K562 (cell line): Measurements from ENCODE around the gene INCA1. TPM values are rescaled to one million over a fixed set of nuclear protein-coding genes. Genes with fewer than 3 reads are reported as not detected.

Source experiments
- DLX4 ChIP-seq: fragments of 250-450 bp; sonication (Bioruptor Pico); IDR thresholded peaks from 2 replicates; pipeline ENCODE4 v1.6.1; 2021; ENCODE audit warnings: mild to moderate bottlenecking
- GATAD2A ChIP-seq: fragments of 450-650 bp; IDR thresholded peaks from 2 replicates; pipeline ENCODE4 v1.6.1; 2017
- MCM2 ChIP-seq: fragments of 450-650 bp; IDR thresholded peaks from 2 replicates; pipeline ENCODE4 v1.6.1; 2017; ENCODE audit warnings: low read depth, mild to moderate bottlenecking
- MECOM ChIP-seq: fragments of 250-450 bp; sonication (Bioruptor Pico); IDR thresholded peaks from 2 replicates; pipeline ENCODE4 v1.8.0; 2022; ENCODE audit warnings: inconsistent platforms
- MXI1 ChIP-seq: IDR thresholded peaks from 2 replicates; pipeline ENCODE4 v1.6.1; 2011; ENCODE audit warnings: low read depth, mild to moderate bottlenecking, improper control_type of control experiment, low read length
- NFXL1 ChIP-seq: fragments of 450-650 bp; formaldehyde crosslinking; IDR thresholded peaks from 2 replicates; pipeline ENCODE4 v1.4.0; 2021; ENCODE audit warnings: mild to moderate bottlenecking
- PYGO2 ChIP-seq: fragments of 450-650 bp; IDR thresholded peaks from 2 replicates; pipeline ENCODE4 v1.6.1; 2016; ENCODE audit warnings: mild to moderate bottlenecking, missing genetic modification characterization, moderate library complexity, missing compliant biosample characterization
- RREB1 ChIP-seq: fragments of 250-450 bp; sonication (Bioruptor Pico); IDR thresholded peaks from 2 replicates; pipeline ENCODE4 v1.4.0; 2020
- TFAM ChIP-seq: fragments of 250-450 bp; sonication (Bioruptor Pico); conservative IDR thresholded peaks from 2 replicates; pipeline ENCODE4 v1.5.0; 2021; ENCODE audit warnings: mild to moderate bottlenecking, moderate library complexity
- THRAP3 ChIP-seq: fragments of 450-650 bp; IDR thresholded peaks from 2 replicates; pipeline ENCODE4 v1.6.1; 2016; ENCODE audit warnings: mild to moderate bottlenecking, inconsistent platforms, borderline replicate concordance
- ZFP91 ChIP-seq: sonication (generic); formaldehyde crosslinking; IDR thresholded peaks from 2 replicates; pipeline ENCODE4 v1.8.0; 2022; ENCODE audit warnings: mild to moderate bottlenecking, missing genetic modification reagents
- ZNF561 ChIP-seq: fragments of 450-650 bp; formaldehyde crosslinking; conservative IDR thresholded peaks from 2 replicates; pipeline ENCODE4 v1.4.0; 2020; ENCODE audit warnings: mild to moderate bottlenecking, moderate library complexity
- ZNF586 ChIP-seq: fragments of 450-650 bp; formaldehyde crosslinking; conservative IDR thresholded peaks from 2 replicates; pipeline ENCODE4 v1.4.0; 2020; ENCODE audit warnings: mild to moderate bottlenecking, moderate library complexity
- ZNF655 ChIP-seq: fragments of 250-450 bp; sonication (Bioruptor Pico); IDR thresholded peaks from 2 replicates; pipeline ENCODE4 v1.5.0; 2021
- ZSCAN32 ChIP-seq: fragments of 450-650 bp; formaldehyde crosslinking; IDR thresholded peaks from 2 replicates; pipeline ENCODE4 v1.4.0; 2020; ENCODE audit warnings: mild to moderate bottlenecking, moderate library complexity
- polyA plus RNA-seq, 8 experiments: library from polyadenylated mRNA; depleted of rRNA in 4 of 8; stranded (reverse) in 5 of 8; unstranded in 3 of 8; fragments of >200 nt; fragmentation: Nextera tagmentation in 2 of 8; fragmentation: Illumina TruSeq in 1 of 8; extraction: Ambion mirVana in 2 of 8; extraction: Trizol in 1 of 8; gene quantifications; 2 replicates each; pipeline versions ENCODE4 v1.2.1 to v1.2.3, GENCODE V29; 2011 to 2014; ENCODE audit warnings: inconsistent platforms in 1 of 8, missing spikeins in 1 of 8
- total RNA-seq, 7 experiments: library from RNA; depleted of rRNA in 6 of 7; stranded (reverse); fragments of >200 nt in 6 of 7; fragmentation: Illumina TruSeq in 2 of 7; extraction: Trizol in 2 of 7; gene quantifications; 2 replicates each; pipeline versions ENCODE4 v1.2.1 to v1.2.3, GENCODE V29; 2011 to 2021; ENCODE audit warnings: low replicate concordance in 1 of 7
- TF ChIP-seq, protein P1 (sequence below): fragments of 200-800 bp; sonication (Bioruptor generic); IDR thresholded peaks from 2 replicates; pipeline ENCODE4 v1.6.1; 2017; ENCODE audit warnings: missing genetic modification characterization, missing compliant biosample characterization

INCA1 gene
- total and polyA plus RNA-seq, 9 of the 15 experiments (the other 6 are each of a cell fraction or from before 2014, with no cell fraction given) = 0.08 to 0.50 (median 0.13) TPM; not detected in 4

DNA sequence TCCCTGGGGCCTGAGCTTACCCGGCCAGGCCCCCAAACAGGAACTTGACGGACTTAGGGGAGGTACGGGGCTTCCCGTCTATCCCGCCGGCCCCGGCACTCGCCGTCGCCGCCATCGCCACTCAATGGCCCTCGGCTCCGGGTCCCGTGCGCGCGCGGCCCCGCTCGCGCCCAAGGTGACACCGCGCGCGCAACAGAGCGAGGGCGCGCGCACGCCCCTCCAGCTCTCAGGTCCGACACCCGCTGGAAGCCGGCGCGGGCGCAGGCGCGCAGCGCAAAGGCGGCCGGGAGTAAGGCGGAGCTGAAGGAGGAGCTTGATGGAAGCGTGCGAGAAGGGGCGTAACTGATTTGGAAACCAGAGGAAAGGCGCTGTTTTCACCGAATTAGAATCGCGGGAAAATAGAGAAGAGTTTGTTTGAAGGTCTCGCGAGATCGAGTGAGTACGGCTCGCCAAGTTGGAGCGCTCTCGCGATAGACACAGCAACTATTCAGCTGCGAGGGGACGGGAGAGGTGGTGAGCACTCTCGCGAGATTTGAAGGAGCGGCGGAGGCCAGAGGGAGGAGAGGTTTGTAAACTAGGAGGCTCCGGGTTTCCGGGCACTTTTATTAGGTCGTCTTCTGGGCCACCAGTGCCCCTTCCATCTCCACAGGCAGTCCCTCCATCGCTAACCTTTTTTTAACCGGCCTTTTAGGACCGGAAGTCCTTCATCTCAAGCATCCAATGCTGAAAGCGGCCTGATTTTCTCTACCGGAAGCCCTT lies 57.3 kb downstream of the INCA1 start, which contains the start of the genes RNF167 and SLC25A11 (continued):
- TF ChIP-seq, protein P1, sequence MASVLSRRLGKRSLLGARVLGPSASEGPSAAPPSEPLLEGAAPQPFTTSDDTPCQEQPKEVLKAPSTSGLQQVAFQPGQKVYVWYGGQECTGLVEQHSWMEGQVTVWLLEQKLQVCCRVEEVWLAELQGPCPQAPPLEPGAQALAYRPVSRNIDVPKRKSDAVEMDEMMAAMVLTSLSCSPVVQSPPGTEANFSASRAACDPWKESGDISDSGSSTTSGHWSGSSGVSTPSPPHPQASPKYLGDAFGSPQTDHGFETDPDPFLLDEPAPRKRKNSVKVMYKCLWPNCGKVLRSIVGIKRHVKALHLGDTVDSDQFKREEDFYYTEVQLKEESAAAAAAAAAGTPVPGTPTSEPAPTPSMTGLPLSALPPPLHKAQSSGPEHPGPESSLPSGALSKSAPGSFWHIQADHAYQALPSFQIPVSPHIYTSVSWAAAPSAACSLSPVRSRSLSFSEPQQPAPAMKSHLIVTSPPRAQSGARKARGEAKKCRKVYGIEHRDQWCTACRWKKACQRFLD (CRISPR knock-in tag) = peak; percentile 96
- TF ChIP-seq ZSCAN32 (CRISPR knock-in tag) (no peak), ZNF561 (CRISPR knock-in tag) (no peak), TFAM (CRISPR knock-in tag) (no peak), MCM2 (no peak), ZFP91 (no peak), MECOM (CRISPR knock-in tag) (no peak), GATAD2A (no peak), NFXL1 (CRISPR knock-in tag) (no peak), ZNF655 (no peak), ZNF586 (CRISPR knock-in tag) (no peak), RREB1 (0 out of 2 replicates have a peak, but pooled peaks have one; percentile 20), THRAP3 (no peak), PYGO2 (tag) (no peak), MXI1 (no peak; the same call in 1 of the 2 replicates), DLX4 (no peak)
